B cell (primary cell): ENCODE data around the gene SH3RF3. TPM values are rescaled to one million over a fixed set of nuclear protein-coding genes. Genes with fewer than 3 reads are reported as not detected.

Experiments used
- ATAC-seq: fragments of 200-7000 bp; cut with Tn5 transposase; one replicate; pipeline ENCODE4 v1.10.0; 2021; ENCODE audit warnings: low read depth, mild to moderate bottlenecking, moderate number of reproducible peaks, moderate library complexity
- CTCF ChIA-PET: fragments of 350-600 bp; sonication (Branson Sonifier 250); formaldehyde crosslinking; loops from one replicate; lab custom pipeline; 2021; ENCODE audit warnings: antibody characterized with exemption, inconsistent platforms; lab: Charles Lee
- POLR2A ChIA-PET: fragments of 350-600 bp; sonication (Branson Sonifier 250); formaldehyde crosslinking; loops from one replicate; lab custom pipeline; 2021; ENCODE audit warnings: antibody characterized with exemption; lab: Charles Lee
- DNase-seq: peaks from one replicate; pipeline ENCODE4 v3.0.0; 2013
- H2AFZ ChIP-seq: 2 replicates; pipeline ENCODE4 v1.6.1; 2012; ENCODE audit warnings: mild to moderate bottlenecking, low read depth, low read length; ENCODE audit not compliant: insufficient read depth, poor library complexity, severe bottlenecking
- H3K27ac ChIP-seq, 2 donors: 1 replicate in 1 of 2; 2 replicates in 1 of 2; pipeline ENCODE4 v1.5.1; 2012 to 2013; ENCODE audit warnings: low read length in 2 of 2, mild to moderate bottlenecking in 2 of 2, moderate library complexity in 1 of 2
- H3K27me3 ChIP-seq, 4 experiments: fragments of 200-600 bp in 1 of 4; sonication (generic) in 1 of 4; replicated peaks in 1 of 4; 1 replicate in 2 of 4; 2 replicates in 2 of 4; pipeline versions ENCODE4 v1.6.1 to v1.7.0; 2013 to 2016; ENCODE audit warnings: low read length in 3 of 4, mild to moderate bottlenecking in 2 of 4, mixed read lengths in 1 of 4, moderate library complexity in 1 of 4; ENCODE audit not compliant: insufficient read depth in 4 of 4, control insufficient read depth in 3 of 4; ENCODE audit errors: control extremely low read depth in 1 of 4
- H3K36me3 ChIP-seq, 2 experiments: replicated peaks in 1 of 2; 1 replicate in 1 of 2; 2 replicates in 1 of 2; pipeline versions ENCODE4 v1.6.1 to v1.7.1; 2013; ENCODE audit warnings: low read length in 1 of 2; ENCODE audit not compliant: insufficient read depth in 2 of 2, control insufficient read depth in 1 of 2; ENCODE audit errors: control extremely low read depth in 1 of 2, extremely low read depth in 1 of 2
- H3K4me1 ChIP-seq, 2 donors: fragments of 200-600 bp in 1 of 2; sonication (generic) in 1 of 2; 1 replicate in 1 of 2; 2 replicates in 1 of 2; pipeline versions ENCODE4 v1.5.1 to v1.6.1; 2013 to 2017; ENCODE audit warnings: low read length in 2 of 2; ENCODE audit not compliant: control insufficient read depth in 2 of 2, insufficient read depth in 2 of 2
- H3K4me2 ChIP-seq: replicated peaks from 2 replicates; pipeline ENCODE3; 2012; ENCODE audit warnings: mild to moderate bottlenecking, low read depth, low read length; ENCODE audit not compliant: poor library complexity, severe bottlenecking
- H3K4me3 ChIP-seq, 5 experiments: fragments of 200-600 bp in 1 of 5; sonication (generic) in 1 of 5; 1 replicate in 3 of 5; 2 replicates in 2 of 5; pipeline versions ENCODE4 v1.5.1 to v1.7.0; 2011 to 2016; ENCODE audit warnings: low read length in 4 of 5, mild to moderate bottlenecking in 4 of 5, low read depth in 2 of 5, control low read depth in 1 of 5, moderate library complexity in 1 of 5; ENCODE audit not compliant: insufficient read depth in 1 of 5; ENCODE audit errors: control extremely low read depth in 1 of 5, extremely low read depth in 1 of 5
- H3K79me2 ChIP-seq: fragments of 200-600 bp; sonication (generic); one replicate; pipeline ENCODE4 v1.6.0; 2016; ENCODE audit warnings: low read length; ENCODE audit not compliant: control insufficient read depth, insufficient read depth
- H3K9ac ChIP-seq: fragments of 200-600 bp; sonication (generic); 2 replicates; pipeline ENCODE4 v1.6.1; 2017; ENCODE audit warnings: mild to moderate bottlenecking, low read length, moderate library complexity
- H3K9me3 ChIP-seq, 3 donors: one replicate each; pipeline versions ENCODE4 v1.6.1 to v1.7.1; 2013; ENCODE audit warnings: low read length in 2 of 3; ENCODE audit not compliant: control insufficient read depth in 2 of 3, insufficient read depth in 1 of 3; ENCODE audit errors: control extremely low read depth in 1 of 3
- H4K20me1 ChIP-seq: 2 replicates; pipeline ENCODE4 v1.6.0; 2012; ENCODE audit warnings: mild to moderate bottlenecking, low read length; ENCODE audit not compliant: insufficient read depth, control insufficient read depth, poor library complexity, severe bottlenecking
- H3K27ac Mint-ChIP-seq: one replicate; pipeline ENCODE4 v1.8.0; 2021; ENCODE audit warnings: mixed read lengths
- H3K27me3 Mint-ChIP-seq: one replicate; pipeline ENCODE4 v1.8.0; 2021; ENCODE audit warnings: mixed read lengths
- H3K4me1 Mint-ChIP-seq: one replicate; pipeline ENCODE4 v1.8.0; 2021; ENCODE audit warnings: mixed read lengths
- H3K4me3 Mint-ChIP-seq: one replicate; pipeline ENCODE4 v1.8.0; 2021; ENCODE audit warnings: mixed read lengths
- H3K9me3 Mint-ChIP-seq: one replicate; pipeline ENCODE4 v1.8.0; 2022; ENCODE audit warnings: mixed read lengths; ENCODE audit not compliant: insufficient read depth
- CTCF ChIP-seq: fragments of 200-600 bp; IDR thresholded peaks from one replicate; pipeline ENCODE4 v1.8.0; 2022; ENCODE audit warnings: antibody characterized with exemption, mild to moderate bottlenecking
- EZH2 ChIP-seq: IDR thresholded peaks from 2 replicates; pipeline ENCODE4 v1.6.1; 2012; ENCODE audit warnings: borderline replicate concordance, low read depth, mild to moderate bottlenecking, moderate library complexity, low read length; ENCODE audit not compliant: insufficient read depth, poor library complexity, severe bottlenecking
- WGBS: methylation state at CpG from one replicate; pipeline ENCODE4 v1.1.5; 2013; ENCODE audit warnings: missing lambda C conversion rate; ENCODE audit not compliant: insufficient coverage; 5-methylcytosine and 5-hydroxymethylcytosine counted together
- intact Hi-C: fragments of 100-400 bp; cut with micrococcal nuclease; formaldehyde crosslinking; loops from one replicate; pipeline ENCODE4 v1.10.0; 2022
- polyA plus RNA-seq: library from polyadenylated mRNA; depleted of rRNA; stranded (reverse); fragments of >200 nt; gene quantifications from 2 replicates; pipeline ENCODE4 v1.2.3, GENCODE V29; 2012
- total RNA-seq, 2 donors: library from RNA; stranded (reverse); fragments of 120-200 nt in 1 of 2; gene quantifications; 1 replicate in 1 of 2; 2 replicates in 1 of 2; pipeline versions ENCODE4 v1.2.3 to v1.2.4, GENCODE V29; 2013 to 2022

SH3RF3 gene
- total and polyA plus RNA-seq, 2 donors (not counting 1 experiment from before 2014, with no cell fraction given) = 0.07 to 1.2 TPM

DNA sequence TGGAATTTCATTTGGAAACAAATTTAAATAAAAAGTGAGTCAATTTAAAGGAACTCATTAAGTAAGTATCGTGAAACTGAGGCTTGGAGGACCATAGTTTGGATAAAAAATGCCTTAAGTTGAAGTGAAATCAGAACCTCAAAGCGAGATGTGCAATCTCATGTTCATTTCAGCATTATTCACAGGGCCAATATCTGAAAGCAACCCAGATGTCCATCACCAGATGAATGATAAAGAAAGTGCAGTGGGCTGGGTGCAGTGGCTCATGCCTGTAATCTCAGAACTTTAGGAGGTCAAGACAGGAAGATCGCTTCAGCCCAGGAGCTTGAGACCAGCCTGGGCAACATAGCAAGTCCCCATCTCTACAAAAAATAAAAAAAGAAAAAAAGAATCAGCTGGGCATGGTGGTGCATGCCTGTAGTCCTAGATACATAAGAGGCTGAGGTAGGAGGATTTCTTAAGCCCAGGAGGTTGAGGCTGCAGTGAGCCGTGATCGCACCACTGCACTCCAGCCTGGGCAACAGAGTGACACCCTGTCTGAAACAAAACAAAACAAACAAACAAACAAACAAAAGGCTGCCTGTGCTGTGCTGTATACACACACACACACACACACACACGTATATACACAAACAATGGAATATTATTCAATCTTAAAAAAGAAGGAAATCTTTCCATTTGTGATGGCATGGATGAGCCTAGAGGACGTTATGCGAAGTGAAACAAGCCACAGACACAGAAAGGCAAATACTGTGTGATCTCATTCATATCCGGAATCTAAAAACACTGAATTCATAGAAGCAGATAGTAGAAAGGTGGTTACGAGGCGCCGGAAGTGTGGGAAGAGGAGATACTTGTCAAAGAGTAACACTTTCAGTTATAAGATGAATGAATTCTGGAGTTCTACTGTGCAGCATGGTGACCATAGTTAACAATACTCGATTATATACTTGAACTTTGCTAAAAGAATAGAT is 14.5 kb downstream of the SH3RF3 start:
- POLR2A ChIA-PET = no interaction called here
- peaks cover 8% of the 10 kb centered on the region for H3K4me1 Mint-ChIP-seq
- Histone ChIP-seq H3K4me3 (no peak overlapping the region), H3K4me2 (peak overlapping the region; percentile 19), H2AFZ (no peak overlapping the region), H3K9ac (no peak overlapping the region), H3K36me3 (no peaks in the 10 kb centered on the region), H3K27ac (no peak overlapping the region), H3K79me2 (no peaks in the 10 kb centered on the region), H3K27me3 (peaks cover 0 to 4% (median 0%) of the 10 kb centered on the region in 4 experiments), H3K9me3 (no peaks in the 10 kb centered on the region), H3K4me1 (no peaks in the 10 kb centered on the region), H4K20me1 (no peaks in the 10 kb centered on the region)
- CTCF ChIA-PET = interaction anchor here (1.0 kb wide), 1 partner anchor 367 kb away, joined by 3 read pairs; no protein-coding TSS in a partner anchor
- no peaks in the 10 kb centered on the region for H3K9me3 Mint-ChIP-seq
- ATAC-seq (no peak), DNase-seq (no peak)
- TF ChIP-seq CTCF = no peak
- no peak for TF ChIP-seq EZH2
- WGBS = 80% methylated on average over 5 of the region's 13 CpGs
- H3K27me3 Mint-ChIP-seq = peaks cover 14% of the 10 kb centered on the region
- no peak overlapping the region for H3K27ac Mint-ChIP-seq
- intact Hi-C loops = no loop called here
- H3K4me3 Mint-ChIP-seq = peak overlapping the region; percentile 6

GRCh38 chr2:109144271-109144670 is 15.3 kb downstream of the SH3RF3 start:
- Histone ChIP-seq H3K4me2 (no peak overlapping the region), H3K79me2 (no peaks in the 10 kb centered on the region), H3K4me1 (no peaks in the 10 kb centered on the region), H3K4me3 (no peak overlapping the region), H3K27me3 (peaks cover 0 to 4% (median 0%) of the 10 kb centered on the region in 4 experiments), H3K27ac (no peak overlapping the region), H4K20me1 (no peaks in the 10 kb centered on the region), H2AFZ (no peak overlapping the region), H3K9ac (no peak overlapping the region), H3K9me3 (no peaks in the 10 kb centered on the region), H3K36me3 (no peaks in the 10 kb centered on the region)
- peaks cover 17% of the 10 kb centered on the region for H3K27me3 Mint-ChIP-seq
- 31% methylated on average over 5 of the region's 5 CpGs for WGBS
- ChIA-PET POLR2A (no interaction called here), CTCF (interaction anchor here (1.0 kb wide), 1 partner anchor 366 kb away, joined by 3 read pairs; no protein-coding TSS in a partner anchor)
- no peak overlapping the region for H3K4me3 Mint-ChIP-seq
- no peaks in the 10 kb centered on the region for H3K9me3 Mint-ChIP-seq
- no peak overlapping the region for H3K27ac Mint-ChIP-seq
- H3K4me1 Mint-ChIP-seq = peaks cover 5% of the 10 kb centered on the region
- ATAC-seq (no peak), DNase-seq (no peak)
- intact Hi-C loops = no loop called here
- no peak for TF ChIP-seq EZH2
- no peak for TF ChIP-seq CTCF
